ENCODE results near the gene ITGA2B.

GRCh38 chr17:44380767-44381166 lies 8.7 kb downstream of the ITGA2B start:
- no peak for TF ChIP-seq CTCF (optimal IDR thresholded peaks at IDR 0.05 in 1 of 3, IDR thresholded peaks at IDR 0.05 in 1 of 3, conservative IDR thresholded peaks at IDR 0.05 in 1 of 3; ENCODE audit: extremely low read depth in 1 of 3, insufficient read depth in 2 of 3, low read length in 3 of 3)
- TF ChIP-seq EZH2 (IDR thresholded peaks at IDR 0.05; ENCODE audit: low read length), result no peak
